GDM1 (cell line): Measurements from ENCODE around the gene ZNF10.

ENCODE experiments used
- DNase-seq: peaks from one replicate; lab custom pipeline; 2025; lab: John Stamatoyannopoulos, UW

ZNF10 gene

GRCh38 chr12:133201888-133202287 lies 71.5 kb downstream of the ZNF10 start:
- no peak for DNase-seq

DNA sequence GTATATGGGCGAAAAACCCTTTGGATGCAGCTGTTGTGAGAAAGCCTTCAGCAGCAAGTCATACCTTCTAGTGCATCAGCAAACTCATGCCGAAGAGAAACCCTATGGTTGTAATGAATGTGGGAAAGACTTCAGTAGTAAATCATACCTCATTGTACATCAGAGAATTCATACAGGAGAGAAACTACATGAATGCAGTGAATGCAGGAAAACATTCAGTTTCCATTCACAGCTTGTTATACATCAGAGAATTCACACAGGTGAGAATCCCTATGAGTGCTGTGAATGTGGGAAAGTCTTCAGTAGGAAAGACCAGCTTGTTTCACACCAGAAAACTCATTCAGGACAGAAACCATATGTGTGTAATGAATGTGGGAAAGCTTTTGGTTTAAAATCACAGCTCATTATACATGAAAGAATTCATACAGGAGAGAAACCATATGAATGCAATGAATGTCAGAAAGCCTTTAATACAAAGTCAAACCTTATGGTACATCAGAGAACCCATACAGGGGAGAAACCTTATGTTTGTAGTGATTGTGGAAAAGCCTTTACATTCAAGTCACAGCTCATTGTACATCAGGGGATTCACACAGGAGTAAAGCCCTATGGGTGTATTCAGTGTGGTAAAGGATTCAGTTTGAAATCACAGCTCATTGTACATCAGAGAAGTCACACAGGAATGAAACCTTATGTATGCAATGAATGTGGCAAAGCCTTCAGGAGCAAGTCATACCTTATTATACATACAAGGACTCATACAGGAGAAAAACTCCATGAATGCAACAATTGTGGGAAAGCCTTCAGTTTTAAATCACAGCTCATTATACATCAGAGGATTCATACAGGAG lies 72.3 kb downstream of the ZNF10 start:
- DNase-seq = no peak

- DNase-seq = no peak
These were observed 73.2 kb downstream of the ZNF10 start for GRCh38 chr12:133203344-133204263.

DNA sequence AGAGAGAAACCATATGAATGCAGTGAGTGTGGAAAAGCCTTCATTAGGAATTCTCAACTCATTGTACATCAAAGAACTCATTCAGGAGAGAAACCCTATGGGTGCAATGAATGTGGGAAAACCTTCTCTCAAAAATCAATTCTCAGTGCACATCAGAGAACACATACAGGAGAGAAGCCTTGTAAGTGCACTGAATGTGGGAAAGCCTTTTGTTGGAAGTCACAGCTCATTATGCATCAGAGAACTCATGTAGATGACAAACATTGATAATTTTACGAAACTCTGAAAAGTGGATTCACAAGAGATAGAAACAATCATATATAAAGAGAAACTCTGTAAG lies 73.8 kb downstream of the ZNF10 start:
- no peak for DNase-seq

DNA sequence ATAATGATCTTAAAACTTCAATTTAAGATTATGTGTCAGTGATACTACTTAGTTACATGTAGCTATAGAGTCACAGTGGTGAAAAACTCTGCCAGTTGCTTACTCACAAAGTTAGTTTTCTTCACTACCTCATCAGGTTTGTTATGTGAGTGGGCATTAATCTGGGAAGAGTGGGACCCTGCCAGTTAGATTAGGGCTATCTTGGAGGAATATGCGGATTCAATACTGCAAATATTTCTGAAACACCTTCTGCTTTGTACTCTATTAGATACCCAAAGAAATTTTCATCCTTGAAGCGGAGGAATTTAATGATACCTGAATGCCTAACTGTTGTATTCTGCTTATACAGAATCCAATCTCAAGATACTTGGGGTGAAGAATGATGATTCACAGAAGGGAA lies 76.0 kb downstream of the ZNF10 start:
- no peak for DNase-seq
